Body of pancreas (tissue), 4 donors: ENCODE measurements around the gene ZNF140. TPM values are rescaled to one million over a fixed set of nuclear protein-coding genes. Genes with fewer than 3 reads are reported as not detected.

Experiments
- ATAC-seq: fragments of 150-250 bp; one replicate; pipeline ENCODE4 v1.9.1; 2016
- DNase-seq, 4 donors: peaks; one replicate each; pipeline ENCODE4 v3.0.0-alpha.2; 2019
- H3K27ac ChIP-seq, 4 donors: fragments of 200-600 bp; sonication (generic); 1 replicate in 3 of 4; 2 replicates in 1 of 4; pipeline versions ENCODE4 v1.5.1 to v1.6.1; 2016 to 2019; ENCODE audit warnings: mild to moderate bottlenecking in 1 of 4, mixed read lengths in 1 of 4, moderate library complexity in 1 of 4
- H3K27me3 ChIP-seq, 2 donors: fragments of 200-600 bp; sonication (generic); one replicate each; pipeline ENCODE4 v1.6.0; 2016; ENCODE audit warnings: mild to moderate bottlenecking in 1 of 2
- H3K36me3 ChIP-seq, 2 donors: fragments of 200-600 bp; sonication (generic); replicated peaks in 1 of 2; 2 replicates each; pipeline ENCODE4 v1.5.1; 2016; ENCODE audit warnings: low read depth in 2 of 2; ENCODE audit not compliant: insufficient read depth in 1 of 2
- H3K4me1 ChIP-seq: fragments of 200-600 bp; sonication (generic); one replicate; pipeline ENCODE4 v1.6.0; 2016
- H3K4me3 ChIP-seq, 2 donors: fragments of 200-600 bp; sonication (generic); 1 replicate in 1 of 2; 2 replicates in 1 of 2; pipeline ENCODE4 v1.5.1; 2016 to 2019
- H3K9me3 ChIP-seq, 3 donors: fragments of 200-600 bp; sonication (generic); 1 replicate in 2 of 3; 2 replicates in 1 of 3; pipeline ENCODE4 v1.5.1; 2016
- POLR2A ChIP-seq, 3 donors: fragments of 450-650 bp; IDR thresholded peaks; one replicate each; pipeline ENCODE4 v1.6.1; 2016; ENCODE audit warnings: antibody characterized with exemption in 3 of 3, mild to moderate bottlenecking in 2 of 3
- WGBS, 2 donors: methylation state at CpG; one replicate each; pipeline ENCODE4 v1.1.5; 2017; 5-methylcytosine and 5-hydroxymethylcytosine counted together
- intact Hi-C: fragments of 100-400 bp; cut with DNase I; formaldehyde crosslinking; loops from one replicate; pipeline ENCODE4 v1.15.1; 2023
- total RNA-seq, 2 donors: library from RNA; depleted of rRNA; stranded (reverse); fragments of >200 nt; gene quantifications; one replicate each; pipeline ENCODE4 v1.1.0, GENCODE V29; 2016
- TF ChIP-seq, protein P1 (sequence below), 7 experiments: fragments of 450-650 bp in 4 of 7; fragments of 200-600 bp in 3 of 7; sonication (generic) in 3 of 7; IDR thresholded peaks; one replicate each; pipeline ENCODE4 v1.5.1; 2016 to 2019; ENCODE audit warnings: antibody characterized with exemption in 7 of 7

Gene ZNF140
- total RNA-seq, 2 donors from 2014 or later, result 12.9 to 14.3 TPM

DNA sequence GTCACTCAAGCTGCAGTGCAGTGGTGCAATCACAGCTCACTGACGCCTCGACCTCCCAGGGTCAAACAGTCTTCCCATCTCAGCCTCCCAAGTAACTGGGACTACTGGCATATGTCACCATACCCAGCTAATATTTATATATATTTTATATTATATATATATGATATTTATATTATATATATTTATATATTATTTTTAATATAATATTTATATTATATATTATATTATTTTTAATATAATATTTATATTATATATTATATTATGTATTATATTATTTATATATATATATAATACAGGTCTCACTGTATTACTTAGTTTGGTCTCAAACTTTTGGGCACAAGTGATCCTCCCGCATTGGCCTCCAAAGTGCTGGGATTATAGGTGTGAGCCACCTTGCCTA is 34.0 kb upstream of the ZNF140 start:
- intact Hi-C loops, result no loop called here
- H3K27me3 ChIP-seq, result no peaks in the 10 kb centered on the region
- no peaks in the 10 kb centered on the region for H3K4me1 ChIP-seq
- ATAC-seq, result no peak
- no peak for TF ChIP-seq POLR2A (IDR thresholded peaks at IDR 0.05)
- TF ChIP-seq, protein P1, sequence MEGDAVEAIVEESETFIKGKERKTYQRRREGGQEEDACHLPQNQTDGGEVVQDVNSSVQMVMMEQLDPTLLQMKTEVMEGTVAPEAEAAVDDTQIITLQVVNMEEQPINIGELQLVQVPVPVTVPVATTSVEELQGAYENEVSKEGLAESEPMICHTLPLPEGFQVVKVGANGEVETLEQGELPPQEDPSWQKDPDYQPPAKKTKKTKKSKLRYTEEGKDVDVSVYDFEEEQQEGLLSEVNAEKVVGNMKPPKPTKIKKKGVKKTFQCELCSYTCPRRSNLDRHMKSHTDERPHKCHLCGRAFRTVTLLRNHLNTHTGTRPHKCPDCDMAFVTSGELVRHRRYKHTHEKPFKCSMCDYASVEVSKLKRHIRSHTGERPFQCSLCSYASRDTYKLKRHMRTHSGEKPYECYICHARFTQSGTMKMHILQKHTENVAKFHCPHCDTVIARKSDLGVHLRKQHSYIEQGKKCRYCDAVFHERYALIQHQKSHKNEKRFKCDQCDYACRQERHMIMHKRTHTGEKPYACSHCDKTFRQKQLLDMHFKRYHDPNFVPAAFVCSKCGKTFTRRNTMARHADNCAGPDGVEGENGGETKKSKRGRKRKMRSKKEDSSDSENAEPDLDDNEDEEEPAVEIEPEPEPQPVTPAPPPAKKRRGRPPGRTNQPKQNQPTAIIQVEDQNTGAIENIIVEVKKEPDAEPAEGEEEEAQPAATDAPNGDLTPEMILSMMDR (IDR thresholded peaks at IDR 0.05), result no peak
- no peak overlapping the region for H3K4me3 ChIP-seq
- DNase-seq, result no peak
- peaks cover 50 to 57% of the 10 kb centered on the region in 2 donors for H3K36me3 ChIP-seq
- WGBS, 2 donors, result 96 to 98% methylated on average over 3 of the region's 3 CpGs
- H3K27ac ChIP-seq, result no peak overlapping the region
- peaks cover 0 to 88% (median 0%) of the 10 kb centered on the region in 3 donors for H3K9me3 ChIP-seq

DNA sequence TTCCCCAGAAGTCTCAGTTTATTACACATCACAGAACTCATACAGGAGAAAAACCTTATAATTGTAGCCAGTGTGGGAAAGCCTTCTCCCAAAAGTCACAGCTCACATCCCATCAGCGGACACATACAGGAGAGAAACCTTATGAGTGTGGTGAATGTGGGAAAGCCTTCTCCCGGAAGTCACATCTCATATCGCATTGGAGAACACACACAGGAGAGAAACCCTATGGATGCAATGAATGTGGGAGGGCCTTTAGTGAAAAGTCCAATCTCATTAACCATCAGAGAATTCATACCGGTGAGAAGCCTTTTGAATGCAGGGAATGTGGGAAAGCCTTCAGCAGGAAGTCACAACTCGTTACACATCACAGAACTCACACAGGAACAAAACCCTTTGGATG is 23.3 kb upstream of the ZNF140 start:
- no peak for TF ChIP-seq POLR2A (IDR thresholded peaks at IDR 0.05)
- TF ChIP-seq, protein P1 (IDR thresholded peaks at IDR 0.05), result no peak
- Histone ChIP-seq H3K27me3 (no peaks in the 10 kb centered on the region), H3K27ac (no peak overlapping the region), H3K4me1 (no peaks in the 10 kb centered on the region), H3K9me3 (peaks cover 0 to 79% (median 14%) of the 10 kb centered on the region in 3 donors), H3K4me3 (no peak overlapping the region), H3K36me3 (peaks cover 22 to 31% of the 10 kb centered on the region in 2 donors)
- ATAC-seq (no peak), DNase-seq (no peak)
- intact Hi-C loops, result loop anchor here (10.0 kb wide), 1 partner anchor 53 kb away; no protein-coding TSS in a partner anchor
- WGBS, 2 donors, result 94 to 99% methylated on average over 5 of the region's 5 CpGs

DNA sequence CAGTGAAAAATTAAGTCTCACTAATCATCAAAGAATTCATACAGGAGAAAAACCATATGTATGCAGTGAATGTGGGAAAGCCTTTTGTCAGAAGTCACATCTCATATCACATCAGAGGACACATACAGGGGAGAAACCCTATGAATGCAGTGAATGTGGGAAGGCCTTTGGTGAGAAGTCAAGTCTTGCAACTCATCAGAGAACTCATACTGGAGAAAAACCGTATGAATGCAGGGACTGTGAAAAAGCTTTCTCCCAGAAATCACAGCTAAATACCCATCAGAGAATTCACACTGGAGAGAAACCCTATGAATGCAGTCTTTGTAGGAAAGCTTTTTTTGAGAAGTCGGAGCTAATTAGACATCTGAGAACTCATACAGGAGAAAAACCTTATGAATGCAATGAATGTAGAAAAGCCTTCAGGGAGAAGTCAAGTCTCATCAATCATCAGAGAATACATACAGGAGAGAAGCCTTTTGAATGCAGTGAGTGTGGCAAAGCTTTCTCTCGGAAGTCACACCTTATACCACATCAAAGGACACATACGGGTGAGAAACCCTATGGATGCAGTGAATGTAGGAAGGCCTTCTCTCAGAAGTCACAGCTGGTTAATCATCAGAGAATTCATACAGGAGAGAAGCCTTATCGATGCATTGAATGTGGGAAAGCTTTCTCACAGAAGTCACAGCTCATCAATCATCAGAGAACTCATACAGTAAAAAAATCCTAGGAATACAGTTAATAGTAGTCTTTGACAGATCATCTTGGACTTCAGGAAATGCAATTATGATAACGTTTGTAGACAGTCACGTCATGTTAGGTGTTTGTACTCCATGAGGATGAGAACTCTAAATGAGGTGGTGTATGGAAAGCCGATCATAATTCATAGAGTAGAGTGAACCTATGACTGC is 22.3 kb upstream of the ZNF140 start:
- peaks cover 14 to 21% of the 10 kb centered on the region in 2 donors for H3K36me3 ChIP-seq
- no peak for ATAC-seq
- intact Hi-C loops, result loop anchor here (10.0 kb wide), 1 partner anchor 54 kb away; no protein-coding TSS in a partner anchor
- TF ChIP-seq POLR2A (IDR thresholded peaks at IDR 0.05), result no peak
- TF ChIP-seq, protein P1 (IDR thresholded peaks at IDR 0.05), result no peak
- H3K9me3 ChIP-seq, result peaks cover 0 to 81% (median 17%) of the 10 kb centered on the region in 3 donors
- no peaks in the 10 kb centered on the region for H3K27me3 ChIP-seq
- H3K4me1 ChIP-seq, result no peaks in the 10 kb centered on the region
- DNase-seq, result no peak
- no peak overlapping the region for H3K27ac ChIP-seq
- WGBS, 2 donors, result 87 to 91% methylated on average over 8 of the region's 8 CpGs
- no peak overlapping the region for H3K4me3 ChIP-seq

DNA sequence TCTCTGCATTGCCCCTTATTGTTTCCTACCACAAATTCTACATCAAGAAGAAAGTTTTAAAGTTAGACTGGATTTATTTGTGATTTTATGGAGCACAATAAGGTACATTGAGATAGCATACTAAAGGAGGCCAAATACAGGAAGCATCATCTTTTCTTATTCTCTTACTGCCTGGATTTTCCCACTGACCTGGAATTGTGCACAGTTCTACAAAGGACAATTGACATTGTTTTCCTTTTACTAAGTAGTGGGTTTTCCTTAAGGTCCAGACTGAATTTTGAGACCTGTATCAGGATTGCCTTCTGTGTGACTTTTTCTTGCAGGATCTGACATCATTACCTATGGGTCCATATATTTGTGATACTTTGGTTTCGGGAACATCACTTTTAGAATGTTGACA is 18.8 kb upstream of the ZNF140 start:
- peaks cover 0 to 96% (median 23%) of the 10 kb centered on the region in 3 donors for H3K9me3 ChIP-seq
- H3K4me3 ChIP-seq, result no peak overlapping the region
- H3K36me3 ChIP-seq, result peaks cover 0 to 8% of the 10 kb centered on the region in 2 donors
- intact Hi-C loops, result no loop called here
- no peaks in the 10 kb centered on the region for H3K27me3 ChIP-seq
- no peak for ATAC-seq
- 89 to 97% methylated on average over 1 of the region's 1 CpG for WGBS, 2 donors
- no peaks in the 10 kb centered on the region for H3K4me1 ChIP-seq
- no peak for DNase-seq
- no peak overlapping the region for H3K27ac ChIP-seq
- no peak for TF ChIP-seq POLR2A (IDR thresholded peaks at IDR 0.05)
- TF ChIP-seq, protein P1 (IDR thresholded peaks at IDR 0.05), result no peak
